Measurements from ENCODE around the gene SH3PXD2A. TPM values are rescaled to one million over a fixed set of nuclear protein-coding genes. Genes with fewer than 3 reads are reported as not detected.

The SH3PXD2A gene
- total RNA-seq, 1 experiment from 2014 or later, result 13.2 TPM

DNA sequence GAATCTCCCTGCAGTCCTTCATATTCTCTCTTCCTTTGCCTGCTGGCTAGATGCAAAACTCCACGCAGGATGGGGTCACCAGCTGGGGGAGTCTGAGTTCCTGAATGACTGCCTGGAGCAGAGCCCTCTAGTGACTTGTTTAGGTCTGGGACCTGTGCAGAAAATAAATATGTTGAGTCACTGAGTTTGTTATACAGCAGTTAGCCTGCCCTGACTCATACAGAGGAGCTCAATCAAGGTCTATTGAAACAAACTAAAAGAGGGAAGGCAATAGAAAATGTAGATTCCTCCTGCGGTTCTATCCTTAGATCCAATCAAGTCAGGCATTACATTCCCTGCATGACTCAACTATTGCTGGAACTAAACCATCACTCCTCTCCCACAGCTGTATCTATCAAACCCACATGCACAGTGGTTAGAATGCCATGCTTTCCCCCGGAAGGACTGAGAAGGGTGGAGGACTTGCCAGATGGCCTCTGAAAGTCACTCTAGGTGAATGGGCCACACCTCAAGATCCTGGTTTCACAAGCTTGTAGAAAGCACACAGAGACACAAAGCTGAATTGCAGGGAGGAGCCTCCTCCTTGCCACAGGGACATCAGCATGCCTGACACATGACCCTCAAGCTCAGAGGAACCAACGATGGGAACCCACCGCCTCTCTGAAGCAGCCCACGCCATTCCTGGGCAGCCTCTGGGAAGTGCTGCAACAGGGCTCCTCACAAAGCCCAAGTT, 73.9 kb downstream of the SH3PXD2A start:
- TF ChIP-seq, protein P1, sequence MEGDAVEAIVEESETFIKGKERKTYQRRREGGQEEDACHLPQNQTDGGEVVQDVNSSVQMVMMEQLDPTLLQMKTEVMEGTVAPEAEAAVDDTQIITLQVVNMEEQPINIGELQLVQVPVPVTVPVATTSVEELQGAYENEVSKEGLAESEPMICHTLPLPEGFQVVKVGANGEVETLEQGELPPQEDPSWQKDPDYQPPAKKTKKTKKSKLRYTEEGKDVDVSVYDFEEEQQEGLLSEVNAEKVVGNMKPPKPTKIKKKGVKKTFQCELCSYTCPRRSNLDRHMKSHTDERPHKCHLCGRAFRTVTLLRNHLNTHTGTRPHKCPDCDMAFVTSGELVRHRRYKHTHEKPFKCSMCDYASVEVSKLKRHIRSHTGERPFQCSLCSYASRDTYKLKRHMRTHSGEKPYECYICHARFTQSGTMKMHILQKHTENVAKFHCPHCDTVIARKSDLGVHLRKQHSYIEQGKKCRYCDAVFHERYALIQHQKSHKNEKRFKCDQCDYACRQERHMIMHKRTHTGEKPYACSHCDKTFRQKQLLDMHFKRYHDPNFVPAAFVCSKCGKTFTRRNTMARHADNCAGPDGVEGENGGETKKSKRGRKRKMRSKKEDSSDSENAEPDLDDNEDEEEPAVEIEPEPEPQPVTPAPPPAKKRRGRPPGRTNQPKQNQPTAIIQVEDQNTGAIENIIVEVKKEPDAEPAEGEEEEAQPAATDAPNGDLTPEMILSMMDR (IDR thresholded peaks at IDR 0.05; ENCODE audit: unreplicated experiment), result peak; percentile 12
- H3K27me3 Mint-ChIP-seq (ENCODE audit: insufficient read depth, unreplicated experiment), result no peaks in the 10 kb centered on the region
- peaks cover 47% of the 10 kb centered on the region for H3K4me1 Mint-ChIP-seq (ENCODE audit: insufficient read depth, unreplicated experiment)
- ChIA-PET POLR2A (interaction anchor here (0.6 to 3.2 kb wide), 15 partner anchors 8 to 104 kb away, joined by 3 to 25 read pairs (median 4); partner anchors contain the start of gene SH3PXD2A), CTCF (interaction anchor here (0.6 to 1.6 kb wide), 17 partner anchors 8 to 103 kb away, joined by 3 to 9 read pairs (median 4); no protein-coding TSS in a partner anchor)
- BruUV-seq (replicated peaks), result no TSS peak
- H3K9me3 Mint-ChIP-seq (ENCODE audit: unreplicated experiment), result no peaks in the 10 kb centered on the region
- H3K4me3 Mint-ChIP-seq (ENCODE audit: unreplicated experiment), result peak overlapping the region; percentile 23
- intact Hi-C loops (cut with micrococcal nuclease), result loop anchor here (10.0 kb wide), 1 partner anchor 73 kb away; the partner anchor contains the start of gene SH3PXD2A
- peaks cover 4% of the 10 kb centered on the region for H3K36me3 Mint-ChIP-seq (ENCODE audit: insufficient read depth, unreplicated experiment)
- DNase-seq (ENCODE audit: unreplicated experiment), result peak; percentile 66
- H3K27ac Mint-ChIP-seq (ENCODE audit: low read depth, unreplicated experiment), result peak overlapping the region; percentile 74

DNA sequence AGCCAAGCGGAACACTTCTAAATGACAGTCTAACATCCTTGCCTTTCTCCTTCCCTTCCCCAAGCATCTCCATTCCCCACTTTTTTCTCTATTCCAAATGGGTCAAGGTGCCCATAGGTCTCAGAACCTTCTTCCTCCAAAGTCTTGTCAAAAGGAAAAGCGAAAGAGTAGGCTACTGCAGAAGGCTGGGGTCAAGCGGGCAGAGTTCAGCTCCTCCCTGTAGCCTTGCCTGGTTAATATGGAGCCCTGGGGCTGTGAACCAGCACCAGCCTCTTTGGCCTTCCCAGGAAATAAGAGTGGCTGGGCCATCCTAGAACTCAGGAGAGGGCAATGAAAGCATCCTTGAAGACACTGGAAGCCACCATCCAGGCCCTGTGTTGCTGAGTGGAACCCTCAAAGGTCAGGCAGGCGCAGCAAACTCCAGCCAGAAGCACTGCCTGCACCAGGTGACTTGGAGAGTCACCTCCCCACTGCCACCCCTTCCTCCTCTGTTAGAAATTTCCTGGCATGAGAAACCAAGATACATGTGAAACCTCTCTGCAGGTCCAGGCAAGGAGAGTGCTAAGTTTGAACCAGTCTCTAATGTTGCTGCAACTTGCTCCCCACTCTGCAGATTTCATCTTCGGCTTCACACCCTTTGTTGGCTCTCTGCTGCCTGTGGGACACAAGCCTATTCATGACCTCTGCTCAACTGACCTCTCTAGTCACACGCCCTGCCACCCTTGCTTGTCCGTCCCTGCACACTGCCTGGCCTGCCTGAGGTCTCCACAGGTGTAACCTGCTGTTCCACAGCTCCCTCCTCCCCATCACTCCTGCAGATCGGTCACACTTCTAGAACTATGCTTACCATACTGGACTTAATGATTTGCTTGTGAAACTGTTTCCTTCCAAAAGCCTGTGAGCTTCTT, 74.9 kb downstream of the SH3PXD2A start:
- intact Hi-C loops (cut with micrococcal nuclease), result loop anchor here (10.0 kb wide), 1 partner anchor 74 kb away; the partner anchor contains the start of gene SH3PXD2A
- TF ChIP-seq, protein P1 (IDR thresholded peaks at IDR 0.05; ENCODE audit: unreplicated experiment), result no peak
- H3K9me3 Mint-ChIP-seq (ENCODE audit: unreplicated experiment), result no peaks in the 10 kb centered on the region
- peaks cover 43% of the 10 kb centered on the region for H3K4me1 Mint-ChIP-seq (ENCODE audit: insufficient read depth, unreplicated experiment)
- no peaks in the 10 kb centered on the region for H3K27me3 Mint-ChIP-seq (ENCODE audit: insufficient read depth, unreplicated experiment)
- H3K36me3 Mint-ChIP-seq (ENCODE audit: insufficient read depth, unreplicated experiment), result peaks cover 4% of the 10 kb centered on the region
- no TSS peak for BruUV-seq (replicated peaks)
- POLR2A ChIA-PET, result interaction anchor here (1.0 to 3.2 kb wide), 9 partner anchors 8 to 71 kb away, joined by 3 to 25 read pairs (median 6); no protein-coding TSS in a partner anchor
- DNase-seq (ENCODE audit: unreplicated experiment), result peak; percentile 39
- H3K4me3 Mint-ChIP-seq (ENCODE audit: unreplicated experiment), result peak overlapping the region; percentile 23
- CTCF ChIA-PET, result interaction anchor here (0.5 to 1.5 kb wide), 14 partner anchors 12 to 102 kb away, joined by 3 to 9 read pairs (median 4); no protein-coding TSS in a partner anchor
- peak overlapping the region; percentile 74 for H3K27ac Mint-ChIP-seq (ENCODE audit: low read depth, unreplicated experiment)

DNA sequence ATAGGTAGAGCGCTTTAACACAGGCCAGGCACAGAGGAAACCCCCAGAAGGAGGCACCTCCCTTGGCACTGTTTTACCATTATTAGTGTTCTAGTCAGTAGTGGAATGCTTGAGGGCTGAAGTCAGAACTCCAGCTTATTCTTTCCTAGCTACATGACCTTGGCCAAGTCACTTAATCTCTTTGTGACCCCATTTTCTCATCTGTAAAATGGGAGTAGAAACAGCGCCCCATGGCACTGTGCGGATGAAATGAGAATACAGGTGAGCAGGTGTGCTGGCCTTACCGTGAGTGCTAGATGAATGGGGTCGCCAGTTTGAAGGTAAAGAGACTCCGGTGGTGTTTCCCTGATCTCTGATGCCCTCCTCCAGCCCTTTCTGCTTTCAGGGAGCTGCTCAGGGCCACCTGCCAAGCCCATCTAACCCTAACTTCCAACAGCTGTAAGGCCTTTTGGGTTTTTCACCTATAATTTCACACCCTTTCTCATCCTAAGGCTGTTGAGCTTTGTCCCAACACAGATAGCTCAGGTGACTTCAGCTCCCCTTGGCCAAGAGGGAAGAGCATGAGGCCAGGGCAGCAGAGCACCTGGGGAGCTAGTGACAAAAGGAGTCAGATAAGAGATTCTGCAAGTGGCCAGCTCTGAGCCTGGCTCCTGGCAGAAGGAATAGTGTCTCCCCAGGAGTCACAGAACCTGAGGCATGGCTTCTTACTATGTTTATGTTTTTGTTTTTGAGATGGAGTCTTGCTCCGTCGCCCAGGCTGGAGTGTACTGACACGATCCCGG, 76.8 kb downstream of the SH3PXD2A start:
- Mint-ChIP-seq H3K4me3 (ENCODE audit: unreplicated experiment) (no peak overlapping the region), H3K9me3 (ENCODE audit: unreplicated experiment) (no peaks in the 10 kb centered on the region), H3K27me3 (ENCODE audit: insufficient read depth, unreplicated experiment) (no peaks in the 10 kb centered on the region), H3K36me3 (ENCODE audit: insufficient read depth, unreplicated experiment) (peaks cover 4% of the 10 kb centered on the region), H3K27ac (ENCODE audit: low read depth, unreplicated experiment) (no peak overlapping the region), H3K4me1 (ENCODE audit: insufficient read depth, unreplicated experiment) (peaks cover 32% of the 10 kb centered on the region)
- no TSS peak for BruUV-seq (replicated peaks)
- intact Hi-C loops (cut with micrococcal nuclease), result loop anchor here (10.0 kb wide), 1 partner anchor 64 kb away; no protein-coding TSS in a partner anchor
- TF ChIP-seq, protein P1 (IDR thresholded peaks at IDR 0.05; ENCODE audit: unreplicated experiment), result no peak
- POLR2A ChIA-PET, result interaction anchor here (0.8 to 1.6 kb wide), 2 partner anchors 21 to 76 kb away, joined by 3 to 5 read pairs; no protein-coding TSS in a partner anchor
- CTCF ChIA-PET, result interaction anchor here (0.6 to 1.3 kb wide), 5 partner anchors 10 to 345 kb away, joined by 3 read pairs; no protein-coding TSS in a partner anchor
- no peak for DNase-seq (ENCODE audit: unreplicated experiment)

Data from MCF 10A (cell line).